ENCODE results near the gene CSNK1G2. TPM values are rescaled to one million over a fixed set of nuclear protein-coding genes. Genes with fewer than 3 reads are reported as not detected.
A peak's percentile ranks its signal among the peaks of the same experiment; 100 is the strongest.

CSNK1G2 gene
- polyA plus RNA-seq, 2 of the 4 experiments (the other 2 are of a cell fraction) = 15.5 to 42.0 TPM

- WGBS (ENCODE audit: missing lambda C conversion rate) = 94% methylated on average over 7 of the region's 7 CpGs
Measured at GRCh38 chr19:1938071-1938470, 2.9 kb upstream of the CSNK1G2 start.

DNA sequence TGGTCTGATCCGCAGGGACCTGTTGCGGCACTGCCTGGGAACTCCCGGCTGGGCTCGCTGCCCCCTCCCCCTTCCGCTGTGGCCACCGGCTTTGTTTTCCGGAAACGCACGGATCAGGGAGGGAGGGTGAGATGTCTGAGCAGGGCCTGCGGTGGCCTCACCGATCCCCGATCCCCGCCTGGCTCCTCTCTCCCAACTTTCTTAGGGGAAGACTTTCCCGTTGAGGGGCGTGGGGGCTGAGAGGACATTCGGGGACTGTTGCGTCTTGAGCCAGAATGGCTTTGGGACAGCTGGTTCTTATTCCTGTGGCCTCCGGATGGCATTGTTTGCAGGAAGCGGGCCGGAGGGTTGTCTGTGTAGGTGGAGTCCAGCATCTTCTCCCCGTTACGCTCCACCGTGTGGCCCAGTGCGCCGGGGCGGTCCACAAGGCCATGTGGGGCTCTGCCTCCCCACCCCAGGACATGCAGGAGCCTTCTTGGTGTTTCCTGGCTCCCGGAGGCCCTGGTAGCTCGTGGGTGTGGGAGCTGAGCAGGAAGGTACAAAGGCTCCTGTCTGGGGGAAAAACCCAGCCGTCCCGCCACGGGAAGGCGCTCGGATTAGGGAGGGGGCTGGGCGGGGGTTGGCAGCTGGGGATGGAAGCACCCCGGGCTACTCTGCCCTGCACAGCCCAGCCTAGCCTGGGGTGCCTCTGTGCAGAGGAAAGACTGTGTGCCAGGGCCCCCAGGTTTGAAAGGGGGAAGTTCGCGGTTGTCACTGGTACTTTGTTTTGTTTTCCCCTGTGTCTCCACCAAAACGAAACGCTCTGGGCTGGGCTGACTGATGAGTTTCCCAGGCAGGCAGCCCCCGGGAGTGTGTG lies 1.3 kb downstream of the CSNK1G2 start:
- Histone ChIP-seq H3K27ac (peak overlapping the region; percentile 99 to 100), H3K4me3 (peak overlapping the region; percentile 93), H3K4me2 (peak overlapping the region; percentile 84), H3K9me3 (no peaks in the 10 kb centered on the region), H3K4me1 (peaks cover 11% of the 10 kb centered on the region; the same call in 2 of the 3 replicates)
- peak; percentile 65 to 70 for DNase-seq (ENCODE audit: low read depth in 1 of 2, low spot score in 1 of 2)
- POLR2A ChIA-PET = no interaction called here
- peak; percentile 64 to 78 for ATAC-seq
- CTCF ChIA-PET = interaction anchor here (0.7 to 1.2 kb wide), 7 partner anchors 12 to 135 kb away, joined by 3 to 4 read pairs (median 3); no protein-coding TSS in a partner anchor
- TF ChIP-seq, protein P1, sequence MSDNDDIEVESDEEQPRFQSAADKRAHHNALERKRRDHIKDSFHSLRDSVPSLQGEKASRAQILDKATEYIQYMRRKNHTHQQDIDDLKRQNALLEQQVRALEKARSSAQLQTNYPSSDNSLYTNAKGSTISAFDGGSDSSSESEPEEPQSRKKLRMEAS (IDR thresholded peaks at IDR 0.05) = peak; percentile 33; the same call in 1 of the 2 replicates
- TF ChIP-seq MAFK (IDR thresholded peaks at IDR 0.05; ENCODE audit: partially characterized antibody) (no peak), HES2 (IDR thresholded peaks at IDR 0.05) (no peak), KDM5A (IDR thresholded peaks at IDR 0.05) (no peak)
- no peak for FAIRE-seq
- 19% methylated on average over 16 of the region's 40 CpGs for WGBS (ENCODE audit: missing lambda C conversion rate)

More at GRCh38 chr19:1938071-1938470, 2.9 kb upstream of the CSNK1G2 start:
- ATAC-seq (no peak), DNase-seq (ENCODE audit: low read depth in 1 of 2, low spot score in 1 of 2) (no peak), FAIRE-seq (no peak)
- H3K4me1 ChIP-seq = peaks cover 10% of the 10 kb centered on the region; the same call in 2 of the 3 replicates
- ChIA-PET CTCF (interaction anchor here (1.9 kb wide), 1 partner anchor 11 kb away, joined by 6 read pairs; no protein-coding TSS in a partner anchor), POLR2A (no interaction called here)
- no peaks in the 10 kb centered on the region for H3K9me3 ChIP-seq
- H3K27ac ChIP-seq = no peak overlapping the region
- H3K4me3 ChIP-seq = no peak overlapping the region
- H3K4me2 ChIP-seq = no peak overlapping the region
- no peak for TF ChIP-seq USF2 (IDR thresholded peaks at IDR 0.05)

GRCh38 chr19:1942934-1943555 lies 2.1 kb downstream of the CSNK1G2 start:
- Histone ChIP-seq H3K4me2 (peak overlapping the region; percentile 84), H3K4me3 (peak overlapping the region; percentile 93), H3K4me1 (peaks cover 11% of the 10 kb centered on the region; the same call in 2 of the 3 replicates), H3K9me3 (no peaks in the 10 kb centered on the region), H3K27ac (peak overlapping the region in 1 of 2 experiments; percentile 99; a peak in 3 of 6 replicates)
- ATAC-seq (no peak), FAIRE-seq (no peak), DNase-seq (ENCODE audit: low read depth in 1 of 2, low spot score in 1 of 2) (no peak)
- POLR2A ChIA-PET = no interaction called here
- CTCF ChIA-PET = interaction anchor here (1.1 to 1.6 kb wide), 4 partner anchors 13 to 127 kb away, joined by 3 to 8 read pairs (median 4); no protein-coding TSS in a partner anchor
- 76% methylated on average over 13 of the region's 21 CpGs for WGBS (ENCODE audit: missing lambda C conversion rate)
- TF ChIP-seq ZSCAN20 (CRISPR knock-in tag; IDR thresholded peaks at IDR 0.05) (no peak), PHF8 (IDR thresholded peaks at IDR 0.05; ENCODE audit: borderline replicate concordance, low read depth) (no peak), RNF2 (IDR thresholded peaks at IDR 0.05; ENCODE audit: borderline replicate concordance, low read depth) (no peak), EHMT2 (IDR thresholded peaks at IDR 0.05; ENCODE audit: low read depth) (no peak), ZFP36 (IDR thresholded peaks at IDR 0.05; ENCODE audit: borderline replicate concordance, partially characterized antibody) (no peak), HEYL (CRISPR knock-in tag; IDR thresholded peaks at IDR 0.05) (no peak)

DNA sequence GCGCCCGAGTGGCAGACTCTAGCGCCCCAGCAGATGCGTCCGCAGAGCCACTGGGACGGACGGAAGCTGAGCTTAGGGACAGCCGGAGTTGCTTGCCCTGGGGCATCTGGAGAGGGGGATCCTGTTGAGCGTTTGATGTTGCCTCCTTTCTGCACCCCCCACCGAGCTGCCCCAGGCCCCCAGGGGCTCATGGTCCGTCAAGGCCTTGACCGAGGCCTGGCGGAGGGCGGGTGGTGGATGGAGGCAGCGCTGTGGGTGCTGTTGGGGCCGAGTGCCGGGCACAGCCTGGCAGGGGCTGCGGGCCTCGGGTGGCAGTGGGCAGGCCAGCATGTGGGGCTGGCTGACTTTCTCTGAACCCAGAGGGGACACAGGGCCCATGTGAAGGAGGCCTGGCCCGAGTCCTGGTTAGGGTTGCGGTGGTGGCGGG lies 2.7 kb downstream of the CSNK1G2 start:
- no peak for TF ChIP-seq NFE2L2 (conservative IDR thresholded peaks at IDR 0.05; ENCODE audit: low read length)
- TF ChIP-seq MAFK (IDR thresholded peaks at IDR 0.05; ENCODE audit: partially characterized antibody) = no peak
- no peak for TF ChIP-seq CBX2 (IDR thresholded peaks at IDR 0.05; ENCODE audit: borderline replicate concordance, low read depth)
- TF ChIP-seq MYC (IDR thresholded peaks at IDR 0.05; ENCODE audit: borderline replicate concordance, low read length) = no peak
- TF ChIP-seq HES2 (IDR thresholded peaks at IDR 0.05) = no peak
- TF ChIP-seq HEYL (CRISPR knock-in tag; IDR thresholded peaks at IDR 0.05) = no peak
- no peak for TF ChIP-seq NR3C1 (IDR thresholded peaks at IDR 0.05)
- no peak for TF ChIP-seq JUN (IDR thresholded peaks at IDR 0.05)
- peak overlapping the region; percentile 84; the same call in 1 of the 3 replicates for H3K4me2 ChIP-seq
- 94% methylated on average over 18 of the region's 22 CpGs for WGBS (ENCODE audit: missing lambda C conversion rate)
- no peak overlapping the region for H3K27ac ChIP-seq
- H3K4me3 ChIP-seq = no peak overlapping the region
- H3K4me1 ChIP-seq = peaks cover 11% of the 10 kb centered on the region; the same call in 2 of the 3 replicates
- no peak for DNase-seq (ENCODE audit: low read depth in 1 of 2, low spot score in 1 of 2)
- no peak for FAIRE-seq
- no peaks in the 10 kb centered on the region for H3K9me3 ChIP-seq
- ChIA-PET CTCF (interaction anchor here (1.2 to 1.6 kb wide), 3 partner anchors 14 to 76 kb away, joined by 3 to 8 read pairs (median 4); no protein-coding TSS in a partner anchor), POLR2A (no interaction called here)
- ATAC-seq = no peak

All from A549 (cell line).